HEK293 (cell line): ENCODE data around the gene QSOX1.
A peak's percentile ranks its signal among the peaks of the same experiment; 100 is the strongest.

Experiments
- CTCF ChIA-PET: fragments of 350-600 bp; formaldehyde crosslinking; extraction: SDS; loops from one replicate; lab custom pipeline; 2021; ENCODE audit warnings: antibody characterized with exemption; lab: Yijun Ruan, JAX
- POLR2A ChIA-PET: fragments of 300-600 bp; formaldehyde crosslinking; extraction: SDS; loops from one replicate; lab custom pipeline; 2020; ENCODE audit warnings: antibody characterized with exemption, inconsistent platforms; lab: Yijun Ruan, JAX
- H3K27ac ChIP-seq: fragments of 200-500 bp; sonication (Bioruptor generic); 2 replicates; pipeline ENCODE4 v1.5.1; 2014; ENCODE audit warnings: low read depth, low read length, control low read depth, inconsistent platforms; ENCODE audit errors: extremely low read depth
- H3K36me3 ChIP-seq, 2 experiments: fragments of 200-500 bp in 1 of 2; sonication (Bioruptor generic) in 1 of 2; 1 replicate in 1 of 2; 2 replicates in 1 of 2; pipeline ENCODE4 v1.5.1; 2014 to 2017; ENCODE audit warnings: inconsistent platforms in 2 of 2, low read length in 2 of 2; ENCODE audit not compliant: control insufficient read depth in 2 of 2, insufficient read depth in 1 of 2
- H3K4me1 ChIP-seq: fragments of 200-500 bp; sonication (Bioruptor generic); 2 replicates; pipeline ENCODE4 v1.5.1; 2014; ENCODE audit warnings: mild to moderate bottlenecking, low read length, inconsistent platforms; ENCODE audit not compliant: control insufficient read depth, insufficient read depth
- H3K4me3 ChIP-seq: 2 replicates; pipeline ENCODE4 v1.5.1; 2011; ENCODE audit warnings: low read depth, mild to moderate bottlenecking, control low read depth, low read length, moderate library complexity
- H3K9me3 ChIP-seq: fragments of 200-500 bp; sonication (Bioruptor generic); 2 replicates; pipeline ENCODE4 v1.5.1; 2014; ENCODE audit warnings: low read depth, low read length, inconsistent platforms; ENCODE audit not compliant: control insufficient read depth, insufficient read depth
- EGR2 ChIP-seq: fragments of 450-650 bp; formaldehyde crosslinking; IDR thresholded peaks from 2 replicates; pipeline ENCODE4 v1.5.1; 2016; ENCODE audit warnings: low read depth, missing biosample characterization, missing genetic modification characterization
- GLI4 ChIP-seq: fragments of 450-650 bp; formaldehyde crosslinking; IDR thresholded peaks from 2 replicates; pipeline ENCODE4 v1.5.1; 2016; ENCODE audit warnings: missing biosample characterization, missing genetic modification characterization
- IKZF3 ChIP-seq: fragments of 450-650 bp; IDR thresholded peaks from 2 replicates; pipeline ENCODE4 v1.5.0; 2018; ENCODE audit warnings: missing biosample characterization, mild to moderate bottlenecking, missing genetic modification characterization, moderate library complexity
- KLF7 ChIP-seq: fragments of 450-650 bp; formaldehyde crosslinking; IDR thresholded peaks from 2 replicates; pipeline ENCODE4 v1.5.1; 2016; ENCODE audit warnings: missing biosample characterization, missing genetic modification characterization, borderline replicate concordance
- MZF1 ChIP-seq: fragments of 450-650 bp; formaldehyde crosslinking; IDR thresholded peaks from 2 replicates; pipeline ENCODE4 v1.5.1; 2017; ENCODE audit warnings: missing biosample characterization, missing genetic modification characterization, borderline replicate concordance
- REPIN1 ChIP-seq: fragments of 450-650 bp; formaldehyde crosslinking; IDR thresholded peaks from 2 replicates; pipeline ENCODE4 v1.5.1; 2017; ENCODE audit warnings: missing biosample characterization, missing genetic modification characterization, low read depth
- SCRT2 ChIP-seq: fragments of 450-650 bp; formaldehyde crosslinking; IDR thresholded peaks from 2 replicates; pipeline ENCODE4 v1.5.1; 2016; ENCODE audit warnings: missing biosample characterization, missing genetic modification characterization
- SP3 ChIP-seq: fragments of 450-650 bp; formaldehyde crosslinking; IDR thresholded peaks from 2 replicates; pipeline ENCODE4 v1.5.1; 2016; ENCODE audit warnings: missing biosample characterization, missing genetic modification characterization
- TCF7L2 ChIP-seq: IDR thresholded peaks from 2 replicates; pipeline ENCODE4 v1.6.1; 2011; ENCODE audit warnings: low read depth, mild to moderate bottlenecking, inconsistent platforms, low read length, moderate library complexity, borderline replicate concordance
- TRIM28 ChIP-seq: IDR thresholded peaks from 2 replicates; pipeline ENCODE4 v1.6.1; 2011; ENCODE audit warnings: low read length, control low read depth, borderline replicate concordance
- TSHZ1 ChIP-seq: fragments of 450-650 bp; formaldehyde crosslinking; IDR thresholded peaks from 2 replicates; pipeline ENCODE4 v1.5.1; 2016; ENCODE audit warnings: missing biosample characterization, missing genetic modification characterization, borderline replicate concordance
- YY1 ChIP-seq: fragments of 450-650 bp; formaldehyde crosslinking; IDR thresholded peaks from 2 replicates; pipeline ENCODE4 v1.5.1; 2018; ENCODE audit warnings: missing biosample characterization, missing genetic modification characterization
- ZBTB17 ChIP-seq: fragments of 450-650 bp; formaldehyde crosslinking; IDR thresholded peaks from 2 replicates; pipeline ENCODE4 v1.5.1; 2016; ENCODE audit warnings: missing biosample characterization, missing genetic modification characterization
- ZBTB20 ChIP-seq: fragments of 450-650 bp; formaldehyde crosslinking; IDR thresholded peaks from 2 replicates; pipeline ENCODE4 v1.5.1; 2016; ENCODE audit warnings: missing biosample characterization, missing genetic modification characterization
- ZBTB26 ChIP-seq: fragments of 450-650 bp; formaldehyde crosslinking; optimal IDR thresholded peaks from 2 replicates; pipeline ENCODE3; 2016; ENCODE audit warnings: missing biosample characterization, mild to moderate bottlenecking, missing genetic modification characterization
- ZBTB6 ChIP-seq: fragments of 450-650 bp; formaldehyde crosslinking; IDR thresholded peaks from 2 replicates; pipeline ENCODE4 v1.5.1; 2017; ENCODE audit warnings: missing biosample characterization, missing genetic modification characterization
- ZEB2 ChIP-seq: fragments of 450-650 bp; formaldehyde crosslinking; IDR thresholded peaks from 2 replicates; pipeline ENCODE4 v1.5.1; 2016; ENCODE audit warnings: missing biosample characterization, missing genetic modification characterization
- ZNF10 ChIP-seq: fragments of 450-650 bp; formaldehyde crosslinking; IDR thresholded peaks from 2 replicates; pipeline ENCODE4 v1.5.1; 2017; ENCODE audit warnings: missing biosample characterization, missing genetic modification characterization
- ZNF16 ChIP-seq: fragments of 450-650 bp; formaldehyde crosslinking; IDR thresholded peaks from 2 replicates; pipeline ENCODE4 v1.5.1; 2016; ENCODE audit warnings: low read depth, missing biosample characterization, missing genetic modification characterization
- ZNF248 ChIP-seq: fragments of 450-650 bp; formaldehyde crosslinking; IDR thresholded peaks from 2 replicates; pipeline ENCODE4 v1.5.1; 2017; ENCODE audit warnings: missing biosample characterization, missing genetic modification characterization
- ZNF341 ChIP-seq: fragments of 450-650 bp; formaldehyde crosslinking; IDR thresholded peaks from 2 replicates; pipeline ENCODE4; 2016; ENCODE audit warnings: low read depth, missing biosample characterization, missing genetic modification characterization
- ZNF350 ChIP-seq: fragments of 450-650 bp; formaldehyde crosslinking; IDR thresholded peaks from 2 replicates; pipeline ENCODE4 v1.5.0; 2017; ENCODE audit warnings: missing biosample characterization, mild to moderate bottlenecking, missing genetic modification characterization
- ZNF426 ChIP-seq: fragments of 450-650 bp; formaldehyde crosslinking; IDR thresholded peaks from 2 replicates; pipeline ENCODE4 v1.5.1; 2017; ENCODE audit warnings: missing biosample characterization, missing genetic modification characterization, mild to moderate bottlenecking, inconsistent platforms, moderate library complexity
- ZNF518A ChIP-seq: fragments of 450-650 bp; formaldehyde crosslinking; conservative IDR thresholded peaks from 2 replicates; pipeline ENCODE4 v1.5.1; 2016; ENCODE audit warnings: low read depth, missing biosample characterization, missing genetic modification characterization
- ZNF530 ChIP-seq: fragments of 450-650 bp; formaldehyde crosslinking; IDR thresholded peaks from 2 replicates; pipeline ENCODE4 v1.5.1; 2016; ENCODE audit warnings: low read depth, missing biosample characterization, missing genetic modification characterization
- ZNF660 ChIP-seq: fragments of 450-650 bp; IDR thresholded peaks from 2 replicates; pipeline ENCODE4 v1.5.1; 2018; ENCODE audit warnings: missing biosample characterization, mild to moderate bottlenecking, missing genetic modification characterization
- ZNF76 ChIP-seq: fragments of 450-650 bp; formaldehyde crosslinking; IDR thresholded peaks from 2 replicates; pipeline ENCODE4; 2016; ENCODE audit warnings: low read depth, missing biosample characterization, missing genetic modification characterization, borderline replicate concordance
- ZNF777 ChIP-seq: fragments of 450-650 bp; formaldehyde crosslinking; IDR thresholded peaks from 2 replicates; pipeline ENCODE4 v1.5.1; 2017; ENCODE audit warnings: missing biosample characterization, missing genetic modification characterization, borderline replicate concordance

The QSOX1 gene

GRCh38 chr1:180230416-180230790 lies 75.7 kb downstream of the QSOX1 start (continued):
- TF ChIP-seq TCF7L2 (peak; percentile 76; the same call in 1 of the 2 replicates), ZNF426 (tag by site-specific recombination) (no peak), TSHZ1 (no peak), GLI4 (no peak), YY1 (tag by site-specific recombination) (no peak), KLF7 (tag by site-specific recombination) (no peak), ZBTB6 (tag by site-specific recombination) (no peak), ZNF76 (tag by site-specific recombination) (no peak), ZNF530 (tag by site-specific recombination) (no peak), ZNF341 (peak; percentile 41), ZBTB20 (peak; percentile 38; the same call in 1 of the 2 replicates), SP3 (tag by site-specific recombination) (no peak; the same call in none of the 2 replicates), TRIM28 (no peak), ZEB2 (peak; percentile 29), ZNF248 (tag by site-specific recombination) (no peak), SCRT2 (tag by site-specific recombination) (peak; percentile 51), ZBTB26 (tag by site-specific recombination) (no peak), REPIN1 (tag by site-specific recombination) (no peak)

- H3K9me3 ChIP-seq: no peaks in the 10 kb centered on the region
- peak overlapping the region; percentile 69 for H3K4me3 ChIP-seq
- H3K27ac ChIP-seq: peak overlapping the region; percentile 76
- ChIA-PET POLR2A (interaction anchor here (0.6 to 2.2 kb wide), 7 partner anchors 9 to 778 kb away, joined by 3 to 9 read pairs (median 5); no protein-coding TSS in a partner anchor), CTCF (interaction anchor here (0.9 to 3.0 kb wide), 7 partner anchors 9 to 63 kb away, joined by 3 to 14 read pairs (median 4); no protein-coding TSS in a partner anchor)
- H3K36me3 ChIP-seq: no peaks in the 10 kb centered on the region
- H3K4me1 ChIP-seq: no peaks in the 10 kb centered on the region
- no peak for TF ChIP-seq MZF1 (tag by site-specific recombination)
- TF ChIP-seq ZNF660 (tag by site-specific recombination): no peak; the same call in 1 of the 2 replicates
- 0 out of 2 replicates have a peak, but pooled peaks have one; percentile 13 for TF ChIP-seq EGR2 (tag by site-specific recombination)
- 0 out of 2 replicates have a peak, but pooled peaks have one; percentile 21 for TF ChIP-seq ZBTB17 (tag by site-specific recombination)
- no peak for TF ChIP-seq ZNF16
- no peak for TF ChIP-seq ZNF518A
- TF ChIP-seq ZNF350 (tag by site-specific recombination): no peak
- peak; percentile 77 for TF ChIP-seq IKZF3
- TF ChIP-seq ZNF10 (tag by site-specific recombination): no peak
- TF ChIP-seq ZNF777: no peak
- no peak for TF ChIP-seq ZNF530 (tag by site-specific recombination)
These were observed 76.3 kb downstream of the QSOX1 start for GRCh38 chr1:180230791-180231505.
